IMR-90 (cell line): ENCODE data around the gene TGFBI. TPM values are rescaled to one million over a fixed set of nuclear protein-coding genes. Genes with fewer than 3 reads are reported as not detected.

Source experiments
- ATAC-seq: fragments of 200-7000 bp; cut with Tn5 transposase; 2 replicates; pipeline ENCODE4 v1.9.1; 2020; ENCODE audit warnings: low read depth, mild to moderate bottlenecking, moderate library complexity
- BruUV-seq: library from RNA; stranded (reverse); fragments of 400-500 nt; replicated peaks from 2 replicates; lab custom pipeline; 2021; lab: Mats Ljungman, UMichigan
- CTCF ChIA-PET: fragments of 300-600 bp; formaldehyde crosslinking; extraction: SDS; loops from one replicate; lab custom pipeline; 2021; ENCODE audit warnings: antibody characterized with exemption; lab: Yijun Ruan, JAX
- POLR2A ChIA-PET: fragments of 300-600 bp; sonication (Branson Sonifier 250); formaldehyde crosslinking; loops from one replicate; lab custom pipeline; 2022; ENCODE audit warnings: antibody characterized with exemption; ENCODE audit not compliant: unreplicated experiment; lab: Charles Lee
- DNase-seq: peaks from one replicate; pipeline ENCODE4 v3.0.0; 2013
- H2AFZ ChIP-seq: replicated peaks from 2 replicates; pipeline ENCODE3; 2013; ENCODE audit warnings: low read length, mild to moderate bottlenecking; ENCODE audit not compliant: poor library complexity
- H2AK5ac ChIP-seq: 2 replicates; pipeline ENCODE4 v1.6.1; 2013; ENCODE audit warnings: low read depth, low read length, inconsistent platforms
- H2AK9ac ChIP-seq: replicated peaks from 2 replicates; pipeline ENCODE3; 2013; ENCODE audit warnings: mild to moderate bottlenecking, low read depth, low read length, moderate library complexity; ENCODE audit not compliant: poor library complexity
- H2BK120ac ChIP-seq: 2 replicates; pipeline ENCODE4 v1.6.1; 2013; ENCODE audit warnings: low read depth, low read length, inconsistent platforms
- H2BK15ac ChIP-seq: 3 replicates; pipeline ENCODE4 v1.6.1; 2013; ENCODE audit warnings: low read depth, low read length, inconsistent platforms
- H2BK20ac ChIP-seq: 2 replicates; pipeline ENCODE4 v1.6.1; 2013; ENCODE audit warnings: low read depth, mild to moderate bottlenecking, inconsistent platforms, low read length, moderate library complexity
- H2BK5ac ChIP-seq: 2 replicates; pipeline ENCODE4 v1.6.1; 2013; ENCODE audit warnings: mild to moderate bottlenecking, low read depth, low read length, inconsistent platforms; ENCODE audit not compliant: poor library complexity, severe bottlenecking
- H3K14ac ChIP-seq: replicated peaks from 2 replicates; pipeline ENCODE4 v1.6.1; 2013; ENCODE audit warnings: low read depth, low read length, inconsistent platforms
- H3K18ac ChIP-seq: 2 replicates; pipeline ENCODE4 v1.6.1; 2013; ENCODE audit warnings: low read depth, low read length, control low read depth
- H3K23ac ChIP-seq: 2 replicates; pipeline ENCODE4 v1.6.1; 2013; ENCODE audit warnings: low read depth, low read length, inconsistent platforms
- H3K27ac ChIP-seq: 2 replicates; pipeline ENCODE4 v1.5.1; 2013; ENCODE audit warnings: mild to moderate bottlenecking, control low read depth, low read length; ENCODE audit not compliant: insufficient read depth
- H3K27me3 ChIP-seq: 2 replicates; pipeline ENCODE4 v1.6.1; 2013; ENCODE audit warnings: low read length; ENCODE audit not compliant: control insufficient read depth, insufficient read depth
- H3K36me3 ChIP-seq: 2 replicates; pipeline ENCODE4 v1.6.1; 2013; ENCODE audit warnings: low read length, mixed read lengths; ENCODE audit not compliant: control insufficient read depth, insufficient read depth
- H3K4ac ChIP-seq: 2 replicates; pipeline ENCODE4 v1.6.1; 2013; ENCODE audit warnings: low read depth, low read length, inconsistent platforms
- H3K4me1 ChIP-seq: 2 replicates; pipeline ENCODE4 v1.6.1; 2013; ENCODE audit warnings: low read length, mixed read lengths; ENCODE audit not compliant: control insufficient read depth, insufficient read depth
- H3K4me2 ChIP-seq: 2 replicates; pipeline ENCODE4 v1.6.1; 2013; ENCODE audit warnings: low read depth, mild to moderate bottlenecking, control low read depth, low read length, moderate library complexity
- H3K4me3 ChIP-seq: 2 replicates; pipeline ENCODE4 v1.5.1; 2013; ENCODE audit warnings: low read depth, mild to moderate bottlenecking, control low read depth, low read length, moderate library complexity; ENCODE audit not compliant: insufficient read depth
- H3K56ac ChIP-seq: 2 replicates; pipeline ENCODE4 v1.6.1; 2013; ENCODE audit warnings: low read length, inconsistent platforms; ENCODE audit not compliant: insufficient read depth; ENCODE audit errors: extremely low read depth
- H3K79me1 ChIP-seq, 2 experiments: 2 replicates each; pipeline ENCODE4 v1.6.1; 2013; ENCODE audit warnings: low read length in 2 of 2, inconsistent platforms in 1 of 2, low read depth in 1 of 2
- H3K9ac ChIP-seq: 2 replicates; pipeline ENCODE4 v1.6.1; 2013; ENCODE audit warnings: low read depth, low read length, control low read depth
- H3K9me1 ChIP-seq: 2 replicates; pipeline ENCODE4 v1.6.1; 2013; ENCODE audit warnings: low read length, inconsistent platforms; ENCODE audit not compliant: insufficient read depth
- H3K9me3 ChIP-seq: 2 replicates; pipeline ENCODE4 v1.6.1; 2013; ENCODE audit warnings: low read length; ENCODE audit not compliant: control insufficient read depth, insufficient read depth
- H4K20me1 ChIP-seq: 2 replicates; pipeline ENCODE4 v1.6.1; 2013; ENCODE audit warnings: low read length, inconsistent platforms; ENCODE audit not compliant: insufficient read depth
- H4K5ac ChIP-seq: 2 replicates; pipeline ENCODE4 v1.6.1; 2013; ENCODE audit warnings: mild to moderate bottlenecking, low read depth, low read length, control low read depth
- H4K8ac ChIP-seq, 2 experiments: 2 replicates each; pipeline ENCODE4 v1.6.1; 2013; ENCODE audit warnings: low read depth in 2 of 2, low read length in 2 of 2, control low read depth in 1 of 2, inconsistent platforms in 1 of 2
- H4K91ac ChIP-seq: 2 replicates; pipeline ENCODE4 v1.6.1; 2013; ENCODE audit warnings: low read depth, low read length, inconsistent platforms; ENCODE audit not compliant: insufficient read depth
- BHLHE40 ChIP-seq: fragments of 150-350 bp; IDR thresholded peaks from 2 replicates; pipeline ENCODE4 v1.6.1; 2016; ENCODE audit warnings: mild to moderate bottlenecking, low read depth, low read length
- CEBPB ChIP-seq: IDR thresholded peaks from 2 replicates; pipeline ENCODE4 v1.6.1; 2012; ENCODE audit warnings: low read depth, low read length, improper control_type of control experiment
- CHD1 ChIP-seq: IDR thresholded peaks from 2 replicates; pipeline ENCODE4 v1.6.1; 2012; ENCODE audit warnings: low read depth, low read length, improper control_type of control experiment
- MAFK ChIP-seq: IDR thresholded peaks from 2 replicates; pipeline ENCODE4 v1.6.1; 2012; ENCODE audit warnings: low read depth, low read length, improper control_type of control experiment
- MAZ ChIP-seq: IDR thresholded peaks from 2 replicates; pipeline ENCODE4 v1.6.1; 2012; ENCODE audit warnings: low read depth, mild to moderate bottlenecking, low read length, improper control_type of control experiment, moderate library complexity, borderline replicate concordance
- MXI1 ChIP-seq: IDR thresholded peaks from 2 replicates; pipeline ENCODE4 v1.6.1; 2012; ENCODE audit warnings: low read depth, mild to moderate bottlenecking, low read length, moderate library complexity, borderline replicate concordance
- NFE2L2 ChIP-seq: fragments of 150-350 bp; IDR thresholded peaks from 2 replicates; pipeline ENCODE4 v1.6.1; 2016; ENCODE audit warnings: low read depth, mild to moderate bottlenecking, low read length
- POLR2A ChIP-seq: IDR thresholded peaks from 2 replicates; pipeline ENCODE4 v1.6.1; 2012; ENCODE audit warnings: mild to moderate bottlenecking, low read depth, low read length
- RCOR1 ChIP-seq: IDR thresholded peaks from 2 replicates; pipeline ENCODE4 v1.6.1; 2012; ENCODE audit warnings: mild to moderate bottlenecking, low read length, improper control_type of control experiment; ENCODE audit not compliant: insufficient replicate concordance
- RFX5 ChIP-seq: IDR thresholded peaks from 2 replicates; pipeline ENCODE4 v1.8.0; 2012; ENCODE audit warnings: low read depth, mild to moderate bottlenecking, low read length, moderate library complexity
- SMC3 ChIP-seq: fragments of 150-350 bp; IDR thresholded peaks from 2 replicates; pipeline ENCODE4 v1.6.1; 2016; ENCODE audit warnings: low read depth, mild to moderate bottlenecking, antibody characterized with exemption, low read length, moderate library complexity
- WGBS, 2 experiments: methylation state at CpG; one replicate each; pipeline versions ENCODE4 v1.1.5 to v1.1.7; 2013; ENCODE audit warnings: missing lambda C conversion rate in 2 of 2; ENCODE audit not compliant: insufficient read length in 1 of 2; ENCODE audit errors: extremely low coverage in 2 of 2; 5-methylcytosine and 5-hydroxymethylcytosine counted together
- dilution Hi-C: fragments of 300-500 bp; cut with HindIII; formaldehyde crosslinking; loops from one replicate; pipeline ENCODE4 v1.14.3; 2018; ENCODE audit warnings: low sequenced_read_pairs; ENCODE audit not compliant: unreplicated experiment
- in situ Hi-C: fragments of 300-500 bp; cut with MboI; formaldehyde crosslinking; loops from 3 replicates; pipeline ENCODE4 v1.14.3; 2019; ENCODE audit warnings: low sequenced_read_pairs, inconsistent platforms, mixed read lengths
- intact Hi-C: fragments of 100-400 bp; cut with micrococcal nuclease; formaldehyde crosslinking; loops from 2 replicates; pipeline ENCODE4 v1.10.0; 2022
- polyA plus RNA-seq, 3 experiments: library from polyadenylated mRNA; depleted of rRNA; stranded (reverse); fragments of >200 nt; gene quantifications; 2 replicates each; pipeline ENCODE4 v1.2.3, GENCODE V29; 2012; ENCODE audit warnings: low replicate concordance in 1 of 3
- total RNA-seq: library from RNA; depleted of rRNA; stranded (reverse); fragments of >200 nt; gene quantifications from 2 replicates; pipeline ENCODE4 v1.2.3, GENCODE V29; 2012
- TF ChIP-seq, protein P1 (sequence below): conservative IDR thresholded peaks from 2 replicates; pipeline ENCODE4 v1.5.1; 2012; ENCODE audit warnings: mild to moderate bottlenecking, low read depth, low read length, improper control_type of control experiment
- TF ChIP-seq, protein P2 (sequence below): fragments of 150-350 bp; IDR thresholded peaks from 2 replicates; pipeline ENCODE4 v1.6.1; 2016; ENCODE audit warnings: low read depth, mild to moderate bottlenecking, low read length, moderate library complexity, borderline replicate concordance
- TF ChIP-seq, protein P3 (sequence below): fragments of 150-350 bp; IDR thresholded peaks from 2 replicates; pipeline ENCODE4 v1.6.1; 2017; ENCODE audit warnings: mild to moderate bottlenecking, antibody characterized with exemption, low read length, low read depth

The TGFBI gene
- total and polyA plus RNA-seq, 2 of the 4 experiments (the other 2 are of a cell fraction): 618 to 1,551 TPM

DNA sequence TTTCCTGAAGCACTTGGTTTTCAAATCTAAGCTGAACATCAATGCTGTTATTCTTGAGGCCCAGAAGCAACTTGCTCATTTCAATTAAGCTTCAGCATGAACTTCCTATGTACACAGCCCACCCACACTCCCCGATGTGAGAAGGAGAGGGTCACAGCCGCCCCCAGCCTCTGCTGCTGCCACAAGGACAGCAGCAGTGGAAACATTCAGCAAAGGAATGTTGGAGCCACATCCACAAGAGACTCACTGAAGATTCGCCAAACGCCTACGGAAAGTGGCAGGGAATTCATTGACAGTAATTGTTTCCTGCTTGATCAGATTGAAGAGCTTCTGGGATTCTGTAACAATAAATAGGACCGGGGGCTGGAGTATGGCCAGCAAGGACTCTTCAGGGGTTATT is 2.9 kb downstream of the TGFBI start:
- H2BK120ac ChIP-seq: peak overlapping the region; percentile 62
- H3K27me3 ChIP-seq: no peaks in the 10 kb centered on the region
- H4K20me1 ChIP-seq: peaks cover 44% of the 10 kb centered on the region
- H2AK5ac ChIP-seq: peak overlapping the region; percentile 60
- no peaks in the 10 kb centered on the region for H3K9me3 ChIP-seq
- H3K9me1 ChIP-seq: peaks cover 34% of the 10 kb centered on the region
- H3K4me1 ChIP-seq: peaks cover 27% of the 10 kb centered on the region
- peak overlapping the region; percentile 36 for H3K56ac ChIP-seq
- H3K18ac ChIP-seq: peak overlapping the region; percentile 21
- no TSS peak for BruUV-seq
- in situ Hi-C loops: no loop called here
- peak overlapping the region; percentile 73 for H4K91ac ChIP-seq
- dilution Hi-C loops: no loop called here
- peak overlapping the region; percentile 92 for H3K4me3 ChIP-seq
- H3K9ac ChIP-seq: peak overlapping the region; percentile 99
- peak overlapping the region; percentile 88 for H2BK5ac ChIP-seq
- peak overlapping the region; percentile 97 for H3K14ac ChIP-seq
- H2BK20ac ChIP-seq: peak overlapping the region; percentile 52; the same call in 1 of the 2 replicates
- H2AK9ac ChIP-seq: peak overlapping the region; percentile 79
- peaks cover 60% of the 10 kb centered on the region for H3K36me3 ChIP-seq
- H4K5ac ChIP-seq: 0 out of 2 replicates have a peak overlapping the region, but pooled peaks have one; percentile 26
- TF ChIP-seq RCOR1: no peak
- no peak for TF ChIP-seq CHD1
- no peak for TF ChIP-seq BHLHE40
- TF ChIP-seq, protein P1, sequence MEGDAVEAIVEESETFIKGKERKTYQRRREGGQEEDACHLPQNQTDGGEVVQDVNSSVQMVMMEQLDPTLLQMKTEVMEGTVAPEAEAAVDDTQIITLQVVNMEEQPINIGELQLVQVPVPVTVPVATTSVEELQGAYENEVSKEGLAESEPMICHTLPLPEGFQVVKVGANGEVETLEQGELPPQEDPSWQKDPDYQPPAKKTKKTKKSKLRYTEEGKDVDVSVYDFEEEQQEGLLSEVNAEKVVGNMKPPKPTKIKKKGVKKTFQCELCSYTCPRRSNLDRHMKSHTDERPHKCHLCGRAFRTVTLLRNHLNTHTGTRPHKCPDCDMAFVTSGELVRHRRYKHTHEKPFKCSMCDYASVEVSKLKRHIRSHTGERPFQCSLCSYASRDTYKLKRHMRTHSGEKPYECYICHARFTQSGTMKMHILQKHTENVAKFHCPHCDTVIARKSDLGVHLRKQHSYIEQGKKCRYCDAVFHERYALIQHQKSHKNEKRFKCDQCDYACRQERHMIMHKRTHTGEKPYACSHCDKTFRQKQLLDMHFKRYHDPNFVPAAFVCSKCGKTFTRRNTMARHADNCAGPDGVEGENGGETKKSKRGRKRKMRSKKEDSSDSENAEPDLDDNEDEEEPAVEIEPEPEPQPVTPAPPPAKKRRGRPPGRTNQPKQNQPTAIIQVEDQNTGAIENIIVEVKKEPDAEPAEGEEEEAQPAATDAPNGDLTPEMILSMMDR: no peak
- TF ChIP-seq POLR2A: no peak; the same call in none of the 2 replicates
- TF ChIP-seq, protein P2, sequence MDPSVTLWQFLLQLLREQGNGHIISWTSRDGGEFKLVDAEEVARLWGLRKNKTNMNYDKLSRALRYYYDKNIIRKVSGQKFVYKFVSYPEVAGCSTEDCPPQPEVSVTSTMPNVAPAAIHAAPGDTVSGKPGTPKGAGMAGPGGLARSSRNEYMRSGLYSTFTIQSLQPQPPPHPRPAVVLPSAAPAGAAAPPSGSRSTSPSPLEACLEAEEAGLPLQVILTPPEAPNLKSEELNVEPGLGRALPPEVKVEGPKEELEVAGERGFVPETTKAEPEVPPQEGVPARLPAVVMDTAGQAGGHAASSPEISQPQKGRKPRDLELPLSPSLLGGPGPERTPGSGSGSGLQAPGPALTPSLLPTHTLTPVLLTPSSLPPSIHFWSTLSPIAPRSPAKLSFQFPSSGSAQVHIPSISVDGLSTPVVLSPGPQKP: no peak
- no peak for TF ChIP-seq MAZ
- no peak for TF ChIP-seq NFE2L2
- no peak for TF ChIP-seq RFX5
- TF ChIP-seq CEBPB: no peak
- no peak for TF ChIP-seq MXI1
- no peak for TF ChIP-seq MAFK
- TF ChIP-seq, protein P3, sequence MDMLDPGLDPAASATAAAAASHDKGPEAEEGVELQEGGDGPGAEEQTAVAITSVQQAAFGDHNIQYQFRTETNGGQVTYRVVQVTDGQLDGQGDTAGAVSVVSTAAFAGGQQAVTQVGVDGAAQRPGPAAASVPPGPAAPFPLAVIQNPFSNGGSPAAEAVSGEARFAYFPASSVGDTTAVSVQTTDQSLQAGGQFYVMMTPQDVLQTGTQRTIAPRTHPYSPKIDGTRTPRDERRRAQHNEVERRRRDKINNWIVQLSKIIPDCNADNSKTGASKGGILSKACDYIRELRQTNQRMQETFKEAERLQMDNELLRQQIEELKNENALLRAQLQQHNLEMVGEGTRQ: no peak
- no peak; the same call in 1 of the 2 replicates for TF ChIP-seq SMC3
- DNase-seq (no peak), ATAC-seq (no peak)
- intact Hi-C loops: loop anchor here (2.0 kb wide), 1 partner anchor 27 kb away; no protein-coding TSS in a partner anchor
- WGBS, 2 experiments: 52% methylated on average over 3 of the region's 6 CpGs; no CpG with 5 or more reads in 1 of the 2 experiments
- H3K4me2 ChIP-seq: peak overlapping the region; percentile 98
- ChIA-PET POLR2A (interaction anchor here (0.7 to 1.1 kb wide), 3 partner anchors 10 to 95 kb away, joined by 3 to 14 read pairs (median 6); no protein-coding TSS in a partner anchor), CTCF (interaction anchor here (0.8 to 1.5 kb wide), 2 partner anchors 9 to 87 kb away, joined by 3 to 6 read pairs; no protein-coding TSS in a partner anchor)
- peak overlapping the region; percentile 78 for H3K4ac ChIP-seq
- H2BK15ac ChIP-seq: no peak overlapping the region
- peak overlapping the region; percentile 63 for H3K27ac ChIP-seq
- peaks cover 34 to 84% of the 10 kb centered on the region in 2 experiments for H3K79me1 ChIP-seq
- H2AFZ ChIP-seq: peak overlapping the region; percentile 52
- H4K8ac ChIP-seq: peak overlapping the region; percentile 40 to 84
- peak overlapping the region; percentile 98 for H3K23ac ChIP-seq
